Omental fat pad (tissue), 4 donors: ENCODE measurements around the gene SEPTIN5. TPM values are rescaled to one million over a fixed set of nuclear protein-coding genes. Genes with fewer than 3 reads are reported as not detected.
A peak's percentile ranks its signal among the peaks of the same experiment; 100 is the strongest.
"Not testable (repeated sequence)": the region's sequence is repeated elsewhere in the genome, so short reads cannot be mapped to it uniquely, and the experiment has no call there.

Source experiments
- ATAC-seq: fragments of 150-250 bp; one replicate; pipeline ENCODE4 v1.9.1; 2016; ENCODE audit warnings: mild to moderate bottlenecking, moderate library complexity; ENCODE audit not compliant: low FRiP score
- DNase-seq: peaks from one replicate; pipeline ENCODE4 v3.0.0-alpha.2; 2019; ENCODE audit warnings: low spot score
- CTCF ChIP-seq, 3 donors: fragments of 450-650 bp; IDR thresholded peaks; one replicate each; pipeline ENCODE4 v1.5.1; 2016 to 2017; ENCODE audit warnings: antibody characterized with exemption in 3 of 3, mild to moderate bottlenecking in 3 of 3, moderate library complexity in 2 of 3
- total RNA-seq, 4 donors: library from RNA; depleted of rRNA; stranded (reverse); fragments of >200 nt; gene quantifications; one replicate each; pipeline ENCODE4 v1.1.0, GENCODE V29; 2016

Gene SEPTIN5
- total RNA-seq, 4 donors from 2014 or later = 3.7 to 19.1 (median 5.9) TPM

- ATAC-seq (no peak), DNase-seq (no peak)
- TF ChIP-seq CTCF (IDR thresholded peaks at IDR 0.05) = no peak
Measured at GRCh38 chr22:19722982-19723231, 8.6 kb downstream of the SEPTIN5 start.

- DNase-seq (no peak), ATAC-seq (peak; percentile 47)
- no peak for TF ChIP-seq CTCF (IDR thresholded peaks at IDR 0.05)
Measured at GRCh38 chr22:19723232-19723982, 9.1 kb downstream of the SEPTIN5 start, which contains the start of gene GP1BB. GP1BB (plus strand) TSS chr22:19723539; CDS start chr22:19723570, 31 bp downstream.

GRCh38 chr22:19723983-19724827 is 9.9 kb downstream of the SEPTIN5 start:
- no peak for TF ChIP-seq CTCF (IDR thresholded peaks at IDR 0.05)
- ATAC-seq (no peak), DNase-seq (no peak)

- TF ChIP-seq CTCF (IDR thresholded peaks at IDR 0.05) = no peak
- ATAC-seq = no peak
- no peak for DNase-seq
Measured at GRCh38 chr22:19724927-19725661, 10.8 kb downstream of the SEPTIN5 start.

GRCh38 chr22:19726064-19726788 is 11.9 kb downstream of the SEPTIN5 start:
- DNase-seq, ATAC-seq: not testable (repeated sequence)

GRCh38 chr22:19727310-19728150 is 13.2 kb downstream of the SEPTIN5 start:
- ATAC-seq = no peak
- no peak for DNase-seq
- no peak for TF ChIP-seq CTCF (IDR thresholded peaks at IDR 0.05)
